ENCODE measurements around the gene LAMA1.
"Not testable (repeated sequence)": the region's sequence is repeated elsewhere in the genome, so short reads cannot be mapped to it uniquely, and the experiment has no call there.

The LAMA1 gene

GRCh38 chr18:7152440-7152839 lies 34.8 kb upstream of the LAMA1 start:
- H2AK5ac ChIP-seq (ENCODE audit: low read length): no peak overlapping the region
- no peak overlapping the region for H4K91ac ChIP-seq (ENCODE audit: low read depth, low read length)
- no peaks in the 10 kb centered on the region for H3K36me3 ChIP-seq (ENCODE audit: control insufficient read depth in 1 of 2, insufficient read depth in 2 of 2, low read length in 2 of 2)
- H3K4me1 ChIP-seq (ENCODE audit: control insufficient read depth in 1 of 2, insufficient read depth in 2 of 2, low read length in 2 of 2): peaks cover 4 to 7% of the 10 kb centered on the region in 2 experiments
- H3K23ac ChIP-seq (ENCODE audit: low read length): no peak overlapping the region
- no peaks in the 10 kb centered on the region for H3K79me2 ChIP-seq (ENCODE audit: control insufficient read depth, insufficient read depth, low read length, poor library complexity)
- H3K14ac ChIP-seq (ENCODE audit: low read length): no peak overlapping the region
- no peak overlapping the region for H3K4ac ChIP-seq (ENCODE audit: low read depth, low read length)
- H2BK120ac ChIP-seq (ENCODE audit: insufficient read depth, low read length, poor library complexity): no peak overlapping the region
- H3K79me1 ChIP-seq (ENCODE audit: low read length): peaks cover 10% of the 10 kb centered on the region
- no peaks in the 10 kb centered on the region for H3K9me3 ChIP-seq (ENCODE audit: insufficient read depth, low read depth, low read length)
- H3K4me2 ChIP-seq (ENCODE audit: low read length): no peak overlapping the region
- no peak overlapping the region for H2AFZ ChIP-seq (ENCODE audit: insufficient read depth, low read length, poor library complexity)
- no peak overlapping the region for H4K12ac ChIP-seq (ENCODE audit: low read depth, low read length)
- no peaks in the 10 kb centered on the region for H3K27me3 ChIP-seq (ENCODE audit: insufficient read depth, low read length)
- H3K27ac ChIP-seq (ENCODE audit: low read depth, low read length): no peak overlapping the region
- no peak overlapping the region for H2BK5ac ChIP-seq (ENCODE audit: low read depth, low read length, poor library complexity)
- no peak overlapping the region for H2BK12ac ChIP-seq (ENCODE audit: low read length)
- no CpG with 5 or more reads among the region's 1 CpG for WGBS (ENCODE audit: extremely low coverage, insufficient coverage, insufficient read length)
- H3K9ac ChIP-seq (ENCODE audit: low read length): no peak overlapping the region
- no peak overlapping the region for H4K8ac ChIP-seq (ENCODE audit: low read depth, low read length)
- no peak overlapping the region for H3K18ac ChIP-seq (ENCODE audit: low read length)
- no peak overlapping the region for H3K4me3 ChIP-seq (ENCODE audit: low read depth, low read length)
- DNase-seq: no peak

- H3K4me2 ChIP-seq (ENCODE audit: low read length): no peak overlapping the region
- H4K8ac ChIP-seq (ENCODE audit: low read depth, low read length): peak overlapping the region; percentile 36
- no peak overlapping the region for H3K9ac ChIP-seq (ENCODE audit: low read length)
- no peak overlapping the region for H3K23ac ChIP-seq (ENCODE audit: low read length)
- H2BK5ac ChIP-seq (ENCODE audit: low read depth, low read length, poor library complexity): peak overlapping the region; percentile 21
- H3K79me2 ChIP-seq (ENCODE audit: control insufficient read depth, insufficient read depth, low read length, poor library complexity): no peaks in the 10 kb centered on the region
- H3K4ac ChIP-seq (ENCODE audit: low read depth, low read length): no peak overlapping the region
- H2AK5ac ChIP-seq (ENCODE audit: low read length): no peak overlapping the region
- no peak overlapping the region for H3K18ac ChIP-seq (ENCODE audit: low read length)
- H2BK120ac ChIP-seq (ENCODE audit: insufficient read depth, low read length, poor library complexity): no peak overlapping the region
- H4K12ac ChIP-seq (ENCODE audit: low read depth, low read length): no peak overlapping the region
- no peak for DNase-seq
- H4K91ac ChIP-seq (ENCODE audit: low read depth, low read length): peak overlapping the region; percentile 79
- peaks cover 7% of the 10 kb centered on the region for H3K79me1 ChIP-seq (ENCODE audit: low read length)
- peak overlapping the region; percentile 13 for H2BK12ac ChIP-seq (ENCODE audit: low read length)
- H3K27ac ChIP-seq (ENCODE audit: low read depth, low read length): no peak overlapping the region
- no peaks in the 10 kb centered on the region for H3K27me3 ChIP-seq (ENCODE audit: insufficient read depth, low read length)
- no peaks in the 10 kb centered on the region for H3K9me3 ChIP-seq (ENCODE audit: insufficient read depth, low read depth, low read length)
- H3K4me3 ChIP-seq (ENCODE audit: low read depth, low read length): no peak overlapping the region
- H2AFZ ChIP-seq (ENCODE audit: insufficient read depth, low read length, poor library complexity): peak overlapping the region; percentile 17
- peaks cover 3 to 7% of the 10 kb centered on the region in 2 experiments for H3K4me1 ChIP-seq (ENCODE audit: control insufficient read depth in 1 of 2, insufficient read depth in 2 of 2, low read length in 2 of 2)
- H3K14ac ChIP-seq (ENCODE audit: low read length): no peak overlapping the region
- no CpG with 5 or more reads among the region's 7 CpGs for WGBS (ENCODE audit: extremely low coverage, insufficient coverage, insufficient read length)
- H3K36me3 ChIP-seq (ENCODE audit: control insufficient read depth in 1 of 2, insufficient read depth in 2 of 2, low read length in 2 of 2): no peaks in the 10 kb centered on the region
Observed at GRCh38 chr18:7147399-7147798, 29.8 kb upstream of the LAMA1 start.

- no peak overlapping the region for H3K9ac ChIP-seq (ENCODE audit: low read length)
- peaks cover 7% of the 10 kb centered on the region for H3K79me1 ChIP-seq (ENCODE audit: low read length)
- H3K14ac ChIP-seq (ENCODE audit: low read length): no peak overlapping the region
- WGBS (ENCODE audit: extremely low coverage, insufficient coverage, insufficient read length): no CpG with 5 or more reads among the region's 1 CpG
- H4K12ac ChIP-seq (ENCODE audit: low read depth, low read length): no peak overlapping the region
- H3K4ac ChIP-seq (ENCODE audit: low read depth, low read length): no peak overlapping the region
- H4K91ac ChIP-seq (ENCODE audit: low read depth, low read length): no peak overlapping the region
- H3K27me3 ChIP-seq (ENCODE audit: insufficient read depth, low read length): no peaks in the 10 kb centered on the region
- H2BK5ac ChIP-seq (ENCODE audit: low read depth, low read length, poor library complexity): no peak overlapping the region
- no peak overlapping the region for H2BK120ac ChIP-seq (ENCODE audit: insufficient read depth, low read length, poor library complexity)
- H2BK12ac ChIP-seq (ENCODE audit: low read length): no peak overlapping the region
- H2AK5ac ChIP-seq (ENCODE audit: low read length): no peak overlapping the region
- no peak overlapping the region for H3K23ac ChIP-seq (ENCODE audit: low read length)
- no peak overlapping the region for H2AFZ ChIP-seq (ENCODE audit: insufficient read depth, low read length, poor library complexity)
- DNase-seq: peak; percentile 70 to 89
- peaks cover 3 to 5% of the 10 kb centered on the region in 2 experiments for H3K4me1 ChIP-seq (ENCODE audit: control insufficient read depth in 1 of 2, insufficient read depth in 2 of 2, low read length in 2 of 2)
- no peak overlapping the region for H3K18ac ChIP-seq (ENCODE audit: low read length)
- H3K27ac ChIP-seq (ENCODE audit: low read depth, low read length): peak overlapping the region; percentile 67
- no peak overlapping the region for H3K4me3 ChIP-seq (ENCODE audit: low read depth, low read length)
- H3K79me2 ChIP-seq (ENCODE audit: control insufficient read depth, insufficient read depth, low read length, poor library complexity): no peaks in the 10 kb centered on the region
- H3K36me3 ChIP-seq (ENCODE audit: control insufficient read depth in 1 of 2, insufficient read depth in 2 of 2, low read length in 2 of 2): no peaks in the 10 kb centered on the region
- H3K4me2 ChIP-seq (ENCODE audit: low read length): no peak overlapping the region
- H3K9me3 ChIP-seq (ENCODE audit: insufficient read depth, low read depth, low read length): no peaks in the 10 kb centered on the region
- no peak overlapping the region for H4K8ac ChIP-seq (ENCODE audit: low read depth, low read length)
Observed at GRCh38 chr18:7146067-7146466, 28.5 kb upstream of the LAMA1 start.

- H3K79me1 ChIP-seq (ENCODE audit: low read length); H4K8ac ChIP-seq (ENCODE audit: low read depth, low read length); DNase-seq; H2BK120ac ChIP-seq (ENCODE audit: insufficient read depth, low read length, poor library complexity); H2AK5ac ChIP-seq (ENCODE audit: low read length); H3K14ac ChIP-seq (ENCODE audit: low read length); H2BK5ac ChIP-seq (ENCODE audit: low read depth, low read length, poor library complexity); H3K4me3 ChIP-seq (ENCODE audit: low read depth, low read length); H3K23ac ChIP-seq (ENCODE audit: low read length); H3K79me2 ChIP-seq (ENCODE audit: control insufficient read depth, insufficient read depth, low read length, poor library complexity); H3K27ac ChIP-seq (ENCODE audit: low read depth, low read length); H2AFZ ChIP-seq (ENCODE audit: insufficient read depth, low read length, poor library complexity); H3K36me3 ChIP-seq (ENCODE audit: control insufficient read depth in 1 of 2, insufficient read depth in 2 of 2, low read length in 2 of 2); H3K9me3 ChIP-seq (ENCODE audit: insufficient read depth, low read depth, low read length); H3K9ac ChIP-seq (ENCODE audit: low read length); H3K4ac ChIP-seq (ENCODE audit: low read depth, low read length); H3K4me1 ChIP-seq (ENCODE audit: control insufficient read depth in 1 of 2, insufficient read depth in 2 of 2, low read length in 2 of 2); H3K27me3 ChIP-seq (ENCODE audit: insufficient read depth, low read length); H3K4me2 ChIP-seq (ENCODE audit: low read length); H4K12ac ChIP-seq (ENCODE audit: low read depth, low read length); H3K18ac ChIP-seq (ENCODE audit: low read length): not testable (repeated sequence)
- Histone ChIP-seq H2BK12ac (ENCODE audit: low read length) (peak overlapping the region; percentile 81), H4K91ac (ENCODE audit: low read depth, low read length) (peak overlapping the region; percentile 51)
- WGBS (ENCODE audit: extremely low coverage, insufficient coverage, insufficient read length): no CpG with 5 or more reads among the region's 12 CpGs
Observed at GRCh38 chr18:7144921-7145320, 27.3 kb upstream of the LAMA1 start.

Data from trophoblast cell (in vitro differentiated cells and primary cell).